PC-9 (cell line): ENCODE data around the gene USP3. TPM values are rescaled to one million over a fixed set of nuclear protein-coding genes. Genes with fewer than 3 reads are reported as not detected.

Experiments
- BruUV-seq: library from RNA; stranded (reverse); fragments of 400-500 nt; replicated peaks from 2 replicates; lab custom pipeline; 2021; lab: Mats Ljungman, UMichigan
- CTCF ChIA-PET: fragments of 300-600 bp; sonication (Branson Sonifier 250); formaldehyde crosslinking; loops from one replicate; lab custom pipeline; 2022; ENCODE audit warnings: antibody characterized with exemption; lab: Charles Lee
- POLR2A ChIA-PET: fragments of 300-600 bp; sonication (Branson Sonifier 250); formaldehyde crosslinking; loops from one replicate; lab custom pipeline; 2022; ENCODE audit warnings: antibody characterized with exemption; ENCODE audit not compliant: unreplicated experiment; lab: Charles Lee
- DNase-seq, 2 experiments: peaks; one replicate each; pipeline versions ENCODE4 v3.0.0 to v3.0.0-alpha.2; 2015 to 2022; ENCODE audit warnings: mixed read lengths in 1 of 2
- H2AFZ ChIP-seq: fragments of 200-600 bp; sonication (generic); 2 replicates; pipeline ENCODE4 v1.8.1; 2017; ENCODE audit warnings: antibody characterized with exemption
- H3F3A ChIP-seq: fragments of 200-600 bp; sonication (generic); 2 replicates; pipeline ENCODE4 v1.8.1; 2017; ENCODE audit warnings: antibody characterized with exemption, mild to moderate bottlenecking, low read depth; ENCODE audit not compliant: insufficient read depth
- H3K27ac ChIP-seq: fragments of 200-600 bp; sonication (generic); 2 replicates; pipeline ENCODE4 v1.6.1; 2016; ENCODE audit warnings: mixed run types
- H3K27me3 ChIP-seq: fragments of 200-600 bp; sonication (generic); 2 replicates; pipeline ENCODE4 v1.6.1; 2016; ENCODE audit warnings: low read depth, mixed run types; ENCODE audit not compliant: insufficient read depth
- H3K36me3 ChIP-seq: fragments of 200-600 bp; sonication (generic); 2 replicates; pipeline ENCODE4 v1.6.1; 2016; ENCODE audit warnings: low read depth, mixed run types
- H3K4me1 ChIP-seq: fragments of 200-600 bp; sonication (generic); replicated peaks from 2 replicates; pipeline ENCODE4 v1.6.1; 2016; ENCODE audit warnings: mixed run types; ENCODE audit not compliant: insufficient read depth
- H3K4me2 ChIP-seq: fragments of 200-600 bp; sonication (generic); 2 replicates; pipeline ENCODE4 v1.6.1; 2017; ENCODE audit warnings: mixed run types
- H3K4me3 ChIP-seq: fragments of 200-600 bp; sonication (generic); 2 replicates; pipeline ENCODE4 v1.6.1; 2016; ENCODE audit warnings: mixed run types
- H3K79me2 ChIP-seq: fragments of 200-600 bp; sonication (generic); 2 replicates; pipeline ENCODE4 v1.6.1; 2017; ENCODE audit warnings: low read depth, mixed run types
- H3K9me2 ChIP-seq: fragments of 200-600 bp; sonication (generic); 2 replicates; pipeline ENCODE4 v1.8.1; 2017; ENCODE audit warnings: mild to moderate bottlenecking; ENCODE audit not compliant: insufficient read depth
- H3K9me3 ChIP-seq: fragments of 200-600 bp; sonication (generic); 2 replicates; pipeline ENCODE4 v1.8.1; 2016; ENCODE audit warnings: low read depth; ENCODE audit not compliant: insufficient read depth
- H4K20me1 ChIP-seq: fragments of 200-600 bp; sonication (generic); 2 replicates; pipeline ENCODE4 v1.8.1; 2017; ENCODE audit not compliant: insufficient read depth
- CTCF ChIP-seq: fragments of 200-600 bp; sonication (generic); conservative IDR thresholded peaks from 2 replicates; pipeline ENCODE4 v1.6.1; 2017; ENCODE audit warnings: mixed run types, antibody characterized with exemption, mild to moderate bottlenecking, moderate library complexity
- EZH2 ChIP-seq: fragments of 200-600 bp; sonication (generic); IDR thresholded peaks from 2 replicates; pipeline ENCODE4 v1.8.0; 2017; ENCODE audit warnings: antibody characterized with exemption, low read depth
- intact Hi-C: fragments of 100-400 bp; cut with micrococcal nuclease; formaldehyde crosslinking; loops from one replicate; pipeline ENCODE4 v1.10.0; 2022; ENCODE audit not compliant: unreplicated experiment
- total RNA-seq: library from RNA; stranded (reverse); gene quantifications from 2 replicates; pipeline ENCODE4 v1.2.3, GENCODE V29; 2021

Gene USP3
- total RNA-seq, 1 experiment from 2014 or later: 57.5 TPM

DNA sequence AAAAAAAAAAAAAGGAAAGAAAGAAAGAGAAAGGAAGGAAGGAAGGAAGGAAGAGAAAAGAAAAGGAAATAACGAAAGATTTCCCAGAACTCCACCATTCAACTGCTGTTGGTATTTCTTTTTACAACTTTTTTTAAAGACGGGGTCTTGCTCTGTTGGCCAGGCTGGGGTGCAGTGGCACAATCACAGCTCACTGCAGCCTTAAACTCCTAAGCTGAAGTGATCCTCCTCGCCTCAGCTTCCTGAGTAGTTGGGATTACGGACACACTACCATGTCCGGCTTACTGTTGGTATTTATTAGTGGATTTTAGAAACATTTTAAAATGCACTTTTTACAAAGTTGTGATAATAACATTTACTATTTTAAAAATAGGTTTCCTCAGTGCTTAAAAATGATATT is 15.0 kb upstream of the USP3 start:
- H3K4me1 ChIP-seq: peaks cover 31% of the 10 kb centered on the region
- ChIA-PET CTCF (no interaction called here), POLR2A (no interaction called here)
- H3K9me2 ChIP-seq: no peaks in the 10 kb centered on the region
- H3K4me2 ChIP-seq: no peak overlapping the region
- no peak for TF ChIP-seq CTCF
- no peak for TF ChIP-seq EZH2
- H3K27ac ChIP-seq: no peak overlapping the region
- H3F3A ChIP-seq: no peaks in the 10 kb centered on the region
- no peak overlapping the region for H2AFZ ChIP-seq
- H3K79me2 ChIP-seq: no peaks in the 10 kb centered on the region
- H3K4me3 ChIP-seq: no peak overlapping the region
- BruUV-seq: no TSS peak
- no peaks in the 10 kb centered on the region for H3K27me3 ChIP-seq
- no peaks in the 10 kb centered on the region for H3K36me3 ChIP-seq
- intact Hi-C loops: no loop called here
- no peak for DNase-seq
- no peaks in the 10 kb centered on the region for H4K20me1 ChIP-seq
- no peaks in the 10 kb centered on the region for H3K9me3 ChIP-seq

- BruUV-seq: no TSS peak
- no peaks in the 10 kb centered on the region for H3K79me2 ChIP-seq
- ChIA-PET POLR2A (interaction anchor here (0.6 kb wide), 1 partner anchor 971 kb away, joined by 4 read pairs; no protein-coding TSS in a partner anchor), CTCF (interaction anchor here (0.7 kb wide), 1 partner anchor 128 kb away, joined by 5 read pairs; no protein-coding TSS in a partner anchor)
- H3F3A ChIP-seq: no peaks in the 10 kb centered on the region
- no peak overlapping the region for H2AFZ ChIP-seq
- no peak for TF ChIP-seq EZH2
- H3K9me3 ChIP-seq: no peaks in the 10 kb centered on the region
- no peaks in the 10 kb centered on the region for H3K27me3 ChIP-seq
- no peaks in the 10 kb centered on the region for H3K36me3 ChIP-seq
- H3K4me3 ChIP-seq: no peak overlapping the region
- intact Hi-C loops: no loop called here
- H3K9me2 ChIP-seq: no peaks in the 10 kb centered on the region
- no peak overlapping the region for H3K4me2 ChIP-seq
- DNase-seq: no peak
- H3K4me1 ChIP-seq: peaks cover 41% of the 10 kb centered on the region
- no peaks in the 10 kb centered on the region for H4K20me1 ChIP-seq
- no peak overlapping the region for H3K27ac ChIP-seq
These were observed 13.9 kb upstream of the USP3 start for GRCh38 chr15:63490345-63491034.

- H3K4me3 ChIP-seq: no peak overlapping the region
- H3K4me2 ChIP-seq: no peak overlapping the region
- peaks cover 48% of the 10 kb centered on the region for H3K4me1 ChIP-seq
- ChIA-PET CTCF (interaction anchor here (0.7 kb wide), 1 partner anchor 129 kb away, joined by 5 read pairs; no protein-coding TSS in a partner anchor), POLR2A (interaction anchor here (0.6 kb wide), 1 partner anchor 971 kb away, joined by 4 read pairs; no protein-coding TSS in a partner anchor)
- peaks cover under 1% of the 10 kb centered on the region; the same call in 1 of the 2 replicates for H3F3A ChIP-seq
- H3K36me3 ChIP-seq: no peaks in the 10 kb centered on the region
- H2AFZ ChIP-seq: no peak overlapping the region
- no peaks in the 10 kb centered on the region for H3K79me2 ChIP-seq
- H3K27ac ChIP-seq: no peak overlapping the region
- no peaks in the 10 kb centered on the region for H3K9me3 ChIP-seq
- BruUV-seq: no TSS peak
- no peaks in the 10 kb centered on the region for H4K20me1 ChIP-seq
- H3K27me3 ChIP-seq: no peaks in the 10 kb centered on the region
- TF ChIP-seq EZH2 (no peak), CTCF (no peak)
- DNase-seq: no peak
- intact Hi-C loops: no loop called here
- no peaks in the 10 kb centered on the region for H3K9me2 ChIP-seq
These were observed 13.1 kb upstream of the USP3 start for GRCh38 chr15:63491116-63491827.
